Vagina (tissue), 2 donors: Measurements from ENCODE around the gene PCSK5. TPM values are rescaled to one million over a fixed set of nuclear protein-coding genes. Genes with fewer than 3 reads are reported as not detected.
"Not testable (repeated sequence)": the region's sequence is repeated elsewhere in the genome, so short reads cannot be mapped to it uniquely, and the experiment has no call there.

ENCODE experiments used
- DNase-seq, 2 donors: peaks; one replicate each; pipeline ENCODE4 v3.0.0-alpha.2; 2017; ENCODE audit errors: extremely low spot score in 2 of 2
- H3K27ac ChIP-seq: fragments of 200-600 bp; sonication (generic); one replicate; pipeline ENCODE4 v1.5.1; 2019
- H3K27me3 ChIP-seq: fragments of 200-600 bp; sonication (generic); one replicate; pipeline ENCODE4 v1.5.1; 2019
- H3K36me3 ChIP-seq, 2 donors: fragments of 200-600 bp; sonication (generic); one replicate each; pipeline ENCODE4 v1.5.1; 2017 to 2019
- H3K4me1 ChIP-seq: fragments of 200-600 bp; sonication (generic); one replicate; pipeline ENCODE4 v1.5.1; 2019
- H3K4me3 ChIP-seq, 2 donors: fragments of 200-600 bp; sonication (generic); 1 replicate in 1 of 2; 2 replicates in 1 of 2; pipeline ENCODE4 v1.5.1; 2016 to 2019
- H3K9me3 ChIP-seq: fragments of 200-600 bp; sonication (generic); one replicate; pipeline ENCODE4 v1.5.1; 2019
- POLR2A ChIP-seq, 2 donors: fragments of 450-650 bp; IDR thresholded peaks; one replicate each; pipeline ENCODE4 v1.6.1; 2017; ENCODE audit warnings: antibody characterized with exemption in 2 of 2, mild to moderate bottlenecking in 2 of 2, moderate library complexity in 2 of 2
- POLR2AphosphoS5 ChIP-seq, 2 donors: sonication (generic); formaldehyde crosslinking; IDR thresholded peaks; one replicate each; pipeline ENCODE4 v1.9.0; 2017; ENCODE audit warnings: antibody characterized with exemption in 2 of 2, mild to moderate bottlenecking in 2 of 2, low read depth in 1 of 2; ENCODE audit not compliant: insufficient read depth in 1 of 2
- intact Hi-C: fragments of 100-400 bp; cut with DNase I; formaldehyde crosslinking; loops from one replicate; pipeline ENCODE4 v1.15.1; 2023
- total RNA-seq: library from RNA; depleted of rRNA; stranded (reverse); fragments of >200 nt; gene quantifications from one replicate; pipeline ENCODE4 v1.2.3, GENCODE V29; 2016
- TF ChIP-seq, protein P1 (sequence below), 3 experiments: fragments of 450-650 bp in 2 of 3; fragments of 200-600 bp in 1 of 3; sonication (generic) in 1 of 3; IDR thresholded peaks; one replicate each; pipeline ENCODE4 v1.5.1; 2017 to 2019; ENCODE audit warnings: antibody characterized with exemption in 3 of 3, mild to moderate bottlenecking in 2 of 3, moderate library complexity in 2 of 3

Gene PCSK5
- total RNA-seq, 1 donor from 2014 or later: 22.6 TPM

DNA sequence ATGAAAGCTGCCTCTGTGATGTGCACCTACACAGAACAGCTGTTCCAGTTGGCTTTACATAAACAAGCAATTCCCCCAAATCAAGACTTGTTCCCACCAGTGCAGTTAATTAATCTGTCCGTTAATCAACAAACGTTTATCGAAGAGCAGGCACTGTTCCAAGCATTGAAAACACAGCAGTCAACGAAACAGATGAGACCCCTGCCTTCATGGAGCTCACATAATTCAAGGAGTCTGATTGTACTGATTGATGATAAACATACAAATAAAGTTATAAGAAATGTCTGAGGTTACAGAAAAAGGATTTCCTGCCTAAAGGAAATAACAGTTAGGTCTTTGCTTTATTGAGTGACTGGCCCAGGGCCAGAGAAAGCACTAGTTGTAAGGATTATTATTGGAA is 26.2 kb upstream of the PCSK5 start:
- Histone ChIP-seq H3K27me3 (no peaks in the 10 kb centered on the region), H3K4me1 (no peaks in the 10 kb centered on the region), H3K36me3 (no peaks in the 10 kb centered on the region), H3K9me3 (no peaks in the 10 kb centered on the region), H3K4me3 (no peak overlapping the region), H3K27ac (no peak overlapping the region)
- DNase-seq: no peak
- TF ChIP-seq, protein P1, sequence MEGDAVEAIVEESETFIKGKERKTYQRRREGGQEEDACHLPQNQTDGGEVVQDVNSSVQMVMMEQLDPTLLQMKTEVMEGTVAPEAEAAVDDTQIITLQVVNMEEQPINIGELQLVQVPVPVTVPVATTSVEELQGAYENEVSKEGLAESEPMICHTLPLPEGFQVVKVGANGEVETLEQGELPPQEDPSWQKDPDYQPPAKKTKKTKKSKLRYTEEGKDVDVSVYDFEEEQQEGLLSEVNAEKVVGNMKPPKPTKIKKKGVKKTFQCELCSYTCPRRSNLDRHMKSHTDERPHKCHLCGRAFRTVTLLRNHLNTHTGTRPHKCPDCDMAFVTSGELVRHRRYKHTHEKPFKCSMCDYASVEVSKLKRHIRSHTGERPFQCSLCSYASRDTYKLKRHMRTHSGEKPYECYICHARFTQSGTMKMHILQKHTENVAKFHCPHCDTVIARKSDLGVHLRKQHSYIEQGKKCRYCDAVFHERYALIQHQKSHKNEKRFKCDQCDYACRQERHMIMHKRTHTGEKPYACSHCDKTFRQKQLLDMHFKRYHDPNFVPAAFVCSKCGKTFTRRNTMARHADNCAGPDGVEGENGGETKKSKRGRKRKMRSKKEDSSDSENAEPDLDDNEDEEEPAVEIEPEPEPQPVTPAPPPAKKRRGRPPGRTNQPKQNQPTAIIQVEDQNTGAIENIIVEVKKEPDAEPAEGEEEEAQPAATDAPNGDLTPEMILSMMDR (IDR thresholded peaks at IDR 0.05): no peak
- no peak for TF ChIP-seq POLR2A (IDR thresholded peaks at IDR 0.05)
- no peak for TF ChIP-seq POLR2AphosphoS5 (IDR thresholded peaks at IDR 0.05; ENCODE audit: insufficient read depth in 1 of 2, low read depth in 1 of 2)
- intact Hi-C loops: loop anchor here (10.0 kb wide), 1 partner anchor 599 kb away; no protein-coding TSS in a partner anchor

DNA sequence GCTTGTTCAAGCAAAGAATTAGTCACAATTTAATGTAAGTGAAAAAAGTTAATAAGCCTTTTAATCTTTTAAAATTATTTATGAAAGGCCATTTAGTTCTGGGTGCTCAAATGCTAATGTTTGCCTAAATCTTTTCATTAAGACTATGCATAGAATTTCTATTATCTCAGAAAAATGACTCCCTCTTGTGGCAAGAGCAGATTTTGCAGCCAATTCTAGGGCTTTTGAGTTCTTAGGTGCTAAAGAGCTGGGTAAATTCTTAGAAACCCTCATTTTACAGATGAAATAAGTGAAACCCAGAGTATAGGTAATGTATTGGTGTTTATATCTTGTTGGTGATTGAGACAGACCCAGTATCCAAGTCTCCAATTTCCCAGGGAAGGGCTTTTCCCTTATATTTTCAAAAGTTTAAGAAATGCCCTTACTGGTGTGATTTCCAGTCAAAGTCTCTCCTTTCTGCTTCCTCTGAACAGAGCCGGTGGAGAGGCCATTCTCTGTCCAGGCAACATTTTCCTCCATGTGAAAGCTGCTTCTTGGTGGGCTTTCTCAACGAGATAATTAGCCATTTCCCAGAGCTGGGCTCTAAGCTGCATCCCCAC is 24.1 kb upstream of the PCSK5 start:
- TF ChIP-seq POLR2A (IDR thresholded peaks at IDR 0.05): no peak
- TF ChIP-seq POLR2AphosphoS5 (IDR thresholded peaks at IDR 0.05; ENCODE audit: insufficient read depth in 1 of 2, low read depth in 1 of 2): no peak
- TF ChIP-seq, protein P1 (IDR thresholded peaks at IDR 0.05): peak; percentile 34 to 60 (median 50)
- Histone ChIP-seq H3K4me1 (no peaks in the 10 kb centered on the region), H3K4me3 (no peak overlapping the region), H3K36me3 (no peaks in the 10 kb centered on the region), H3K27me3 (no peaks in the 10 kb centered on the region), H3K9me3 (no peaks in the 10 kb centered on the region), H3K27ac (no peak overlapping the region)
- no peak for DNase-seq
- intact Hi-C loops: loop anchor here (10.0 kb wide), 1 partner anchor 602 kb away; no protein-coding TSS in a partner anchor

GRCh38 chr9:75868526-75868925 is 21.9 kb upstream of the PCSK5 start:
- H3K36me3 ChIP-seq, H3K4me1 ChIP-seq, H3K4me3 ChIP-seq, DNase-seq, H3K27me3 ChIP-seq, H3K27ac ChIP-seq, H3K9me3 ChIP-seq: not testable (repeated sequence)
- intact Hi-C loops: loop anchor here (10.0 kb wide), 1 partner anchor 604 kb away; no protein-coding TSS in a partner anchor

DNA sequence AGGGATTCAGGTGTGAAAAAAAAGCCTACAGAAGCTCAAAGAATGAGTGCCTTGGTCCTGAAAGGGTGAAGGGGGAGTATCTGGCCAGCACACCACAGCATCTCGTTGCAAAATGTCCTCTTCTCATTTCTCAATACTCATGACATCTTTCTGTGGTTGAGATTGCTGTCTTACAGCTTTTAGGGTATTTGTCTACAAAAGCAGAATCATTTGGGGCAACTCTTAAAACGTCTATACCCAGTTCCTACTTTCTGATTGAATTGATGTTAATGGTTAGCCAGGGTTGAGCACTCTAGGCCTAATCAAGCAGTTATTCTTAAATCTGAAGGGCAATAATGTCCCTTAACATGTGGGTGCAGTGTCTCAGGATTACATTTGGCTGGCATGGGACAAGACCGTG is 21.2 kb upstream of the PCSK5 start:
- no peak overlapping the region for H3K27ac ChIP-seq
- TF ChIP-seq, protein P1 (IDR thresholded peaks at IDR 0.05): no peak
- TF ChIP-seq POLR2A (IDR thresholded peaks at IDR 0.05): no peak
- no peak for TF ChIP-seq POLR2AphosphoS5 (IDR thresholded peaks at IDR 0.05; ENCODE audit: insufficient read depth in 1 of 2, low read depth in 1 of 2)
- intact Hi-C loops: loop anchor here (10.0 kb wide), 1 partner anchor 604 kb away; no protein-coding TSS in a partner anchor
- no peaks in the 10 kb centered on the region for H3K36me3 ChIP-seq
- H3K4me3 ChIP-seq: no peak overlapping the region
- no peak for DNase-seq
- H3K4me1 ChIP-seq: no peaks in the 10 kb centered on the region
- no peaks in the 10 kb centered on the region for H3K9me3 ChIP-seq
- no peaks in the 10 kb centered on the region for H3K27me3 ChIP-seq

DNA sequence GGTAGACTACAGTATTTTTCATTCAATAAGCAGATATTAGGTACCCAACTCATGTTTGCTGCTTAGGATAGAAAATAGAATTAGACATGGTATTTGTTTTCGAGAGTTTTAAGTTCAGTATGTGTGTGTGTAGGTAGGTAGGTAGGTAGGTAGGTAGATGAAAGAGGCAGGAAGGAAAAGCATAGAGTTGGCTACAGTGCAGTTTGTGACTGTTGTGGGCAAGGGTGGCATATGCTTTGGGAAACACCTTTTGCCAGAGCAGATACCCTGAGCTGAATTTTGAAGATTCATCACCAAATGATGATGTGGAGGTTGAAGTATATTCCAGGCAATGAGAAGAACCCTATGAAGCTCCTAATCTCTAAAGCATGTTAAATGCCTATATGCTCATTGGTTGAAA is 20.0 kb upstream of the PCSK5 start:
- no peaks in the 10 kb centered on the region for H3K9me3 ChIP-seq
- intact Hi-C loops: no loop called here
- H3K36me3 ChIP-seq: no peaks in the 10 kb centered on the region
- no peaks in the 10 kb centered on the region for H3K27me3 ChIP-seq
- no peak for DNase-seq
- TF ChIP-seq POLR2A (IDR thresholded peaks at IDR 0.05): no peak
- TF ChIP-seq POLR2AphosphoS5 (IDR thresholded peaks at IDR 0.05; ENCODE audit: insufficient read depth in 1 of 2, low read depth in 1 of 2): no peak
- TF ChIP-seq, protein P1 (IDR thresholded peaks at IDR 0.05): no peak
- no peaks in the 10 kb centered on the region for H3K4me1 ChIP-seq
- no peak overlapping the region for H3K4me3 ChIP-seq
- H3K27ac ChIP-seq: no peak overlapping the region
